ENCODE results near the gene IGF1. TPM values are rescaled to one million over a fixed set of nuclear protein-coding genes. Genes with fewer than 3 reads are reported as not detected.

IGF1 gene
- total RNA-seq, 1 experiment from 2014 or later = 0.42 TPM

DNA sequence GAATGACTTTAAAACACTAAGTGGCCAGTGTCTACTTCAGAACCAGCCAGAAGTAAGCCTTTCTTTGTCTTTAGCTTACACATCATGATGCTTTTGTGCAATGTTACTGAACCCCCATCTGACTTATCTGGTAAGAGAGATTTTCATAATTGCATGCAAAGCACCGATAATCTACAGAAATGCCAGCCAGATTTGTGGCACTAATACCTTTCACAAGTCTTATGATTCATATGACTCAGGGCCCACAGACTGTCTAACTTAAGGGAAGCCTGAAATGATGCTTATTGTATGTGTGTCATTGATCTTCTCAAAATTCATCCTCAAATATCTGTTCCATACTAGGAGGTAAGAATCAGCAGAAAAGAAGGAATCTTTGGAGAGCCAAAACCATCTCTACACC is 18.0 kb downstream of the IGF1 start:
- Histone ChIP-seq H3K9me2 (ENCODE audit: insufficient read depth) (no peaks in the 10 kb centered on the region), H3K9ac (ENCODE audit: low read length) (no peak overlapping the region), H2AFZ (ENCODE audit: low read depth, low read length, poor library complexity, severe bottlenecking) (no peak overlapping the region), H3K4me1 (ENCODE audit: control insufficient read depth in 1 of 2, insufficient read depth in 2 of 2, low read length in 2 of 2) (no peaks in the 10 kb centered on the region), H3K36me3 (ENCODE audit: control insufficient read depth in 1 of 2, insufficient read depth in 2 of 2, low read length in 2 of 2) (no peaks in the 10 kb centered on the region), H3K9me3 (ENCODE audit: control insufficient read depth in 1 of 2, insufficient read depth in 1 of 2, low read depth in 1 of 2, low read length in 2 of 2) (no peaks in the 10 kb centered on the region), H3K4me3 (replicated peaks in 1 of 2; ENCODE audit: low read depth in 1 of 2, low read length in 2 of 2) (no peak overlapping the region), H3K4me2 (ENCODE audit: low read length) (no peak overlapping the region), H4K20me1 (ENCODE audit: insufficient read depth) (no peaks in the 10 kb centered on the region), H3K79me2 (ENCODE audit: insufficient read depth, low read length) (no peaks in the 10 kb centered on the region), H3K27me3 (ENCODE audit: insufficient read depth, low read length) (no peaks in the 10 kb centered on the region), H3K27ac (ENCODE audit: low read depth, low read length) (no peak overlapping the region)
- ChIA-PET POLR2A (no interaction called here), RAD21 (ENCODE audit: low non-redundant PET in 1 of 2, low total read pairs in 2 of 2, uncharacterized antibody in 2 of 2, unreplicated experiment in 2 of 2) (no interaction called here), CTCF (no interaction called here)
- no TSS peak for BruUV-seq (replicated peaks)
- ATAC-seq (no peak), DNase-seq (ENCODE audit: low read depth, low spot score) (no peak)
- TF ChIP-seq JUND (IDR thresholded peaks at IDR 0.05) (no peak), ZFX (IDR thresholded peaks at IDR 0.05) (no peak), EZH2phosphoT487 (IDR thresholded peaks at IDR 0.05; ENCODE audit: borderline replicate concordance) (no peak), CBX3 (IDR thresholded peaks at IDR 0.05; ENCODE audit: low read depth) (no peak), YY1 (IDR thresholded peaks at IDR 0.05; ENCODE audit: extremely low read depth, insufficient replicate concordance, low read depth, low read length) (no peak), FOSL1 (IDR thresholded peaks at IDR 0.05; ENCODE audit: low read depth) (no peak), SRF (IDR thresholded peaks at IDR 0.05; ENCODE audit: low read depth) (no peak)
- TF ChIP-seq, protein P1, sequence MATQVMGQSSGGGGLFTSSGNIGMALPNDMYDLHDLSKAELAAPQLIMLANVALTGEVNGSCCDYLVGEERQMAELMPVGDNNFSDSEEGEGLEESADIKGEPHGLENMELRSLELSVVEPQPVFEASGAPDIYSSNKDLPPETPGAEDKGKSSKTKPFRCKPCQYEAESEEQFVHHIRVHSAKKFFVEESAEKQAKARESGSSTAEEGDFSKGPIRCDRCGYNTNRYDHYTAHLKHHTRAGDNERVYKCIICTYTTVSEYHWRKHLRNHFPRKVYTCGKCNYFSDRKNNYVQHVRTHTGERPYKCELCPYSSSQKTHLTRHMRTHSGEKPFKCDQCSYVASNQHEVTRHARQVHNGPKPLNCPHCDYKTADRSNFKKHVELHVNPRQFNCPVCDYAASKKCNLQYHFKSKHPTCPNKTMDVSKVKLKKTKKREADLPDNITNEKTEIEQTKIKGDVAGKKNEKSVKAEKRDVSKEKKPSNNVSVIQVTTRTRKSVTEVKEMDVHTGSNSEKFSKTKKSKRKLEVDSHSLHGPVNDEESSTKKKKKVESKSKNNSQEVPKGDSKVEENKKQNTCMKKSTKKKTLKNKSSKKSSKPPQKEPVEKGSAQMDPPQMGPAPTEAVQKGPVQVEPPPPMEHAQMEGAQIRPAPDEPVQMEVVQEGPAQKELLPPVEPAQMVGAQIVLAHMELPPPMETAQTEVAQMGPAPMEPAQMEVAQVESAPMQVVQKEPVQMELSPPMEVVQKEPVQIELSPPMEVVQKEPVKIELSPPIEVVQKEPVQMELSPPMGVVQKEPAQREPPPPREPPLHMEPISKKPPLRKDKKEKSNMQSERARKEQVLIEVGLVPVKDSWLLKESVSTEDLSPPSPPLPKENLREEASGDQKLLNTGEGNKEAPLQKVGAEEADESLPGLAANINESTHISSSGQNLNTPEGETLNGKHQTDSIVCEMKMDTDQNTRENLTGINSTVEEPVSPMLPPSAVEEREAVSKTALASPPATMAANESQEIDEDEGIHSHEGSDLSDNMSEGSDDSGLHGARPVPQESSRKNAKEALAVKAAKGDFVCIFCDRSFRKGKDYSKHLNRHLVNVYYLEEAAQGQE (IDR thresholded peaks at IDR 0.05; ENCODE audit: low read depth) = no peak
- TF ChIP-seq, protein P2, sequence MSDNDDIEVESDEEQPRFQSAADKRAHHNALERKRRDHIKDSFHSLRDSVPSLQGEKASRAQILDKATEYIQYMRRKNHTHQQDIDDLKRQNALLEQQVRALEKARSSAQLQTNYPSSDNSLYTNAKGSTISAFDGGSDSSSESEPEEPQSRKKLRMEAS (IDR thresholded peaks at IDR 0.05) = no peak
- TF ChIP-seq, protein P3, sequence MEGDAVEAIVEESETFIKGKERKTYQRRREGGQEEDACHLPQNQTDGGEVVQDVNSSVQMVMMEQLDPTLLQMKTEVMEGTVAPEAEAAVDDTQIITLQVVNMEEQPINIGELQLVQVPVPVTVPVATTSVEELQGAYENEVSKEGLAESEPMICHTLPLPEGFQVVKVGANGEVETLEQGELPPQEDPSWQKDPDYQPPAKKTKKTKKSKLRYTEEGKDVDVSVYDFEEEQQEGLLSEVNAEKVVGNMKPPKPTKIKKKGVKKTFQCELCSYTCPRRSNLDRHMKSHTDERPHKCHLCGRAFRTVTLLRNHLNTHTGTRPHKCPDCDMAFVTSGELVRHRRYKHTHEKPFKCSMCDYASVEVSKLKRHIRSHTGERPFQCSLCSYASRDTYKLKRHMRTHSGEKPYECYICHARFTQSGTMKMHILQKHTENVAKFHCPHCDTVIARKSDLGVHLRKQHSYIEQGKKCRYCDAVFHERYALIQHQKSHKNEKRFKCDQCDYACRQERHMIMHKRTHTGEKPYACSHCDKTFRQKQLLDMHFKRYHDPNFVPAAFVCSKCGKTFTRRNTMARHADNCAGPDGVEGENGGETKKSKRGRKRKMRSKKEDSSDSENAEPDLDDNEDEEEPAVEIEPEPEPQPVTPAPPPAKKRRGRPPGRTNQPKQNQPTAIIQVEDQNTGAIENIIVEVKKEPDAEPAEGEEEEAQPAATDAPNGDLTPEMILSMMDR (IDR thresholded peaks at IDR 0.05 in 2 of 3, conservative IDR thresholded peaks at IDR 0.05 in 1 of 3; ENCODE audit: borderline replicate concordance in 1 of 3, insufficient read depth in 1 of 3, low read depth in 2 of 3, low read length in 2 of 3) = no peak
- intact Hi-C loops (cut with micrococcal nuclease) = no loop called here
